Measurements from ENCODE around the gene TIGD3.

DNA sequence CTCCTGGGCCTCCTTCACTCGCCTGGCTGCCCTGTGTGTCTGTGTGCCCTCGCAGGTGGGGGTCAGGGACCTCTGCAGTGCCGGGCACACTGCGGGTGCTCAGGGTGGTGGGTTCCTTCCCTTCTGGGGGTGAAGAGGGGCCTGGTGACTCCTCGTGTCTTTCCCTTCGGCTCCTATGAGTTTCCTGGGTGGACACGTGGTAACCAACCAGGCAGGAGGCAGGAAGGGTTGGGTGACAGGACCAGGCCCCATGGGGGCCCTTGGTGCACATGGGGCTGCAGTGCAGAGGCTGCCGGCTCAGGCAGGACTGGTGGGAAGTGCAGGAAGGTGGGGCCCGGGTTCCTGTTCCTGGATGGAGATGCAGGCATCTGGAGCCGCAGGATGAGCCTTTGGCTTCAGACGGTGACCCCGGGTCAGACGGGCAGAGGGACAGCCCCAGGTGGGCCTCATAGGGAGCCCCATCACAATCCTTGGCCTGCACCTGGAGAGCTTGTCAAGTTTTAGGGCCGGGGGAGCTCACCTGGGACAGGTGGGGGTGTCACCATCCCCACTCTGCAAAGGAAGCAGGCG lies 41.5 kb downstream of the TIGD3 start:
- TF ChIP-seq POLR2A (IDR thresholded peaks at IDR 0.05; ENCODE audit: low read length) (no peak), GATA1 (IDR thresholded peaks at IDR 0.05; ENCODE audit: low read depth, low read length) (no peak)
